H9 (cell line): Measurements from ENCODE around the gene IGF1R. TPM values are rescaled to one million over a fixed set of nuclear protein-coding genes. Genes with fewer than 3 reads are reported as not detected.

ENCODE experiments used
- DNase-seq: peaks from one replicate; pipeline ENCODE4 v3.0.0-alpha.2; 2017
- H2AFZ ChIP-seq: one replicate; pipeline ENCODE4 v1.6.1; 2013; ENCODE audit warnings: mild to moderate bottlenecking, low read length, control low read depth, moderate library complexity
- H2AK5ac ChIP-seq: 2 replicates; pipeline ENCODE4 v1.6.1; 2013; ENCODE audit warnings: low read length, control low read depth, mixed read lengths; ENCODE audit not compliant: insufficient read length
- H2BK120ac ChIP-seq: one replicate; pipeline ENCODE4 v1.6.1; 2013; ENCODE audit warnings: low read depth, mild to moderate bottlenecking, low read length, control low read depth, inconsistent platforms; ENCODE audit not compliant: poor library complexity, severe bottlenecking
- H2BK12ac ChIP-seq: 2 replicates; pipeline ENCODE4 v1.6.1; 2013; ENCODE audit warnings: low read length, control low read depth, mixed read lengths, low read depth; ENCODE audit not compliant: insufficient read length
- H2BK15ac ChIP-seq: 2 replicates; pipeline ENCODE4 v1.6.1; 2013; ENCODE audit warnings: low read depth, low read length, control low read depth
- H2BK20ac ChIP-seq: one replicate; pipeline ENCODE4 v1.6.1; 2013; ENCODE audit warnings: low read depth, mild to moderate bottlenecking, low read length, control low read depth, inconsistent platforms; ENCODE audit not compliant: poor library complexity, severe bottlenecking
- H2BK5ac ChIP-seq: 2 replicates; pipeline ENCODE4 v1.6.1; 2013; ENCODE audit warnings: low read length, control low read depth, mixed read lengths; ENCODE audit not compliant: insufficient read length
- H3K14ac ChIP-seq: 2 replicates; pipeline ENCODE4 v1.6.1; 2013; ENCODE audit warnings: low read length, control low read depth; ENCODE audit not compliant: insufficient read depth
- H3K18ac ChIP-seq: 2 replicates; pipeline ENCODE4 v1.6.1; 2013; ENCODE audit warnings: low read depth, mild to moderate bottlenecking, mixed read lengths, low read length, control low read depth; ENCODE audit not compliant: insufficient read length
- H3K23ac ChIP-seq: 2 replicates; pipeline ENCODE4 v1.6.1; 2013; ENCODE audit warnings: low read length, control low read depth, mixed read lengths, low read depth; ENCODE audit not compliant: insufficient read length
- H3K23me2 ChIP-seq: 2 replicates; pipeline ENCODE4 v1.6.1; 2013; ENCODE audit warnings: low read depth, mild to moderate bottlenecking, mixed read lengths, low read length, control low read depth; ENCODE audit not compliant: insufficient read length, poor library complexity, severe bottlenecking
- H3K27ac ChIP-seq: 2 replicates; pipeline ENCODE4 v1.5.1; 2013; ENCODE audit warnings: low read length, control low read depth, mixed read lengths, low read depth; ENCODE audit not compliant: insufficient read length
- H3K27me3 ChIP-seq: 2 replicates; pipeline ENCODE4 v1.6.1; 2013; ENCODE audit warnings: low read length, control low read depth, inconsistent platforms; ENCODE audit not compliant: insufficient read depth
- H3K4ac ChIP-seq: 2 replicates; pipeline ENCODE4 v1.6.1; 2013; ENCODE audit warnings: low read depth, mild to moderate bottlenecking, control low read depth, inconsistent platforms, low read length, moderate library complexity
- H3K4me1 ChIP-seq: 2 replicates; pipeline ENCODE4 v1.6.1; 2013; ENCODE audit warnings: low read length, control low read depth, inconsistent platforms; ENCODE audit not compliant: insufficient read depth
- H3K4me2 ChIP-seq: 2 replicates; pipeline ENCODE4 v1.6.1; 2013; ENCODE audit warnings: low read length, control low read depth, mixed read lengths; ENCODE audit not compliant: insufficient read length, insufficient read depth
- H3K56ac ChIP-seq: 2 replicates; pipeline ENCODE4 v1.6.1; 2013; ENCODE audit warnings: low read depth, mild to moderate bottlenecking, mixed read lengths, low read length, control low read depth; ENCODE audit not compliant: insufficient read length
- H3K79me1 ChIP-seq: 2 replicates; pipeline ENCODE4 v1.6.1; 2013; ENCODE audit warnings: low read depth, mild to moderate bottlenecking, moderate library complexity, low read length, control low read depth, inconsistent platforms; ENCODE audit not compliant: insufficient read depth, poor library complexity, severe bottlenecking
- H3K79me2 ChIP-seq: 2 replicates; pipeline ENCODE4 v1.6.1; 2013; ENCODE audit warnings: low read length, control low read depth, inconsistent platforms; ENCODE audit not compliant: insufficient read depth
- H3K9ac ChIP-seq: 2 replicates; pipeline ENCODE4 v1.6.1; 2013; ENCODE audit warnings: low read length, control low read depth, mixed read lengths; ENCODE audit not compliant: insufficient read length; ENCODE audit errors: extremely low read depth
- H3K9me3 ChIP-seq: one replicate; pipeline ENCODE4 v1.6.1; 2013; ENCODE audit warnings: low read depth, low read length, inconsistent platforms; ENCODE audit not compliant: control insufficient read depth
- H3T11ph ChIP-seq: one replicate; pipeline ENCODE4 v1.6.1; 2013; ENCODE audit warnings: mild to moderate bottlenecking, low read length, control low read depth, inconsistent platforms
- H4K20me1 ChIP-seq: one replicate; pipeline ENCODE4 v1.6.1; 2013; ENCODE audit not compliant: control insufficient read depth, insufficient read length, insufficient read depth
- H4K5ac ChIP-seq: 2 replicates; pipeline ENCODE4 v1.6.1; 2013; ENCODE audit warnings: low read depth, mild to moderate bottlenecking, mixed read lengths, low read length, control low read depth; ENCODE audit not compliant: insufficient read length
- H4K8ac ChIP-seq: replicated peaks from 2 replicates; pipeline ENCODE4 v1.6.1; 2013; ENCODE audit warnings: low read length, control low read depth, mixed read lengths, low read depth; ENCODE audit not compliant: insufficient read length
- H4K91ac ChIP-seq: 2 replicates; pipeline ENCODE4 v1.6.1; 2013; ENCODE audit warnings: low read depth, mild to moderate bottlenecking, moderate library complexity, mixed read lengths, low read length, control low read depth; ENCODE audit not compliant: insufficient read length
- H3K27ac Mint-ChIP-seq, 3 experiments: 2 replicates in 2 of 3; 3 replicates in 1 of 3; pipeline ENCODE4 v1.8.0; 2020 to 2021; ENCODE audit warnings: mixed read lengths in 3 of 3, mild to moderate bottlenecking in 1 of 3, moderate library complexity in 1 of 3
- H3K27me3 Mint-ChIP-seq: 2 replicates; pipeline ENCODE4 v1.8.0; 2021; ENCODE audit warnings: low read depth, mild to moderate bottlenecking, moderate library complexity, mixed read lengths
- H3K36me3 Mint-ChIP-seq, 3 experiments: 2 replicates in 2 of 3; 3 replicates in 1 of 3; pipeline ENCODE4 v1.8.0; 2020 to 2021; ENCODE audit warnings: low read depth in 3 of 3, mixed read lengths in 3 of 3; ENCODE audit not compliant: insufficient read depth in 1 of 3
- H3K4me1 Mint-ChIP-seq, 2 experiments: 2 replicates each; pipeline ENCODE4 v1.8.0; 2020; ENCODE audit warnings: mixed read lengths in 2 of 2
- H3K4me3 Mint-ChIP-seq, 2 experiments: 2 replicates in 1 of 2; 3 replicates in 1 of 2; pipeline ENCODE4 v1.8.0; 2020 to 2021; ENCODE audit warnings: mild to moderate bottlenecking in 2 of 2, mixed read lengths in 2 of 2, moderate library complexity in 1 of 2
- H3K9me3 Mint-ChIP-seq, 2 experiments: 2 replicates in 1 of 2; 3 replicates in 1 of 2; pipeline ENCODE4 v1.8.0; 2020; ENCODE audit warnings: mild to moderate bottlenecking in 2 of 2, mixed read lengths in 2 of 2, moderate library complexity in 1 of 2
- CTCF ChIP-seq: fragments of 200-600 bp; sonication (generic); conservative IDR thresholded peaks from 3 replicates; pipeline ENCODE4 v1.8.0; 2021; ENCODE audit warnings: antibody characterized with exemption, mild to moderate bottlenecking
- WGBS: extraction: QIAGEN DNeasy Blood & Tissue Kit; methylation state at CpG from one replicate; pipeline ENCODE4 v1.1.7; 2013; ENCODE audit warnings: missing lambda C conversion rate, low lambda C conversion rate, mixed read lengths; ENCODE audit not compliant: insufficient read length; ENCODE audit errors: extremely low coverage; 5-methylcytosine and 5-hydroxymethylcytosine counted together
- total RNA-seq: library from RNA; stranded (reverse); gene quantifications from 2 replicates; pipeline ENCODE4 v1.2.1, GENCODE V29; 2021

Gene IGF1R
- total RNA-seq, 1 experiment from 2014 or later, result 70.0 TPM

- Histone ChIP-seq H2BK5ac (no peak overlapping the region), H3K9ac (no peak overlapping the region), H3K56ac (no peak overlapping the region), H2BK15ac (no peak overlapping the region), H2BK20ac (no peak overlapping the region), H3K79me2 (no peaks in the 10 kb centered on the region), H4K8ac (no peak overlapping the region), H3T11ph (no peak overlapping the region), H3K23me2 (no peaks in the 10 kb centered on the region), H2AFZ (no peak overlapping the region), H2BK120ac (no peak overlapping the region), H3K4ac (no peak overlapping the region), H3K4me1 (no peaks in the 10 kb centered on the region), H4K20me1 (no peaks in the 10 kb centered on the region), H2BK12ac (no peak overlapping the region), H3K9me3 (no peaks in the 10 kb centered on the region), H3K18ac (no peak overlapping the region), H4K91ac (no peak overlapping the region), H3K23ac (no peak overlapping the region), H3K27ac (no peak overlapping the region), H3K14ac (no peak overlapping the region), H3K4me2 (no peak overlapping the region), H3K27me3 (no peaks in the 10 kb centered on the region), H4K5ac (no peak overlapping the region), H3K79me1 (no peaks in the 10 kb centered on the region), H2AK5ac (no peak overlapping the region)
- H3K4me3 Mint-ChIP-seq, result no peak overlapping the region
- DNase-seq, result no peak
- peaks cover 28 to 94% (median 92%) of the 10 kb centered on the region in 3 experiments; a peak in 6 of 7 replicates for H3K36me3 Mint-ChIP-seq
- no CpG with 5 or more reads among the region's 13 CpGs for WGBS
- no peaks in the 10 kb centered on the region for H3K9me3 Mint-ChIP-seq
- TF ChIP-seq CTCF, result no peak
- no peak overlapping the region for H3K27ac Mint-ChIP-seq
- H3K4me1 Mint-ChIP-seq, result peaks cover 5% of the 10 kb centered on the region in 2 experiments; a peak in 1 of 4 replicates
- no peaks in the 10 kb centered on the region for H3K27me3 Mint-ChIP-seq
These were observed 291.2 kb downstream of the IGF1R start for GRCh38 chr15:98939311-98940080.
